Endothelial cell of umbilical vein (primary cell): ENCODE results near the gene BHMT. TPM values are rescaled to one million over a fixed set of nuclear protein-coding genes. Genes with fewer than 3 reads are reported as not detected.

Experiments used
- BruUV-seq: library from RNA; stranded (reverse); fragments of 400-500 nt; replicated peaks from 2 replicates; lab custom pipeline; 2021; lab: Mats Ljungman, UMichigan
- CTCF ChIA-PET: fragments of 300-600, 350-600 bp; sonication (Branson Sonifier 250); formaldehyde crosslinking; loops from one replicate; lab custom pipeline; 2021; ENCODE audit warnings: antibody characterized with exemption, inconsistent platforms; lab: Charles Lee
- POLR2A ChIA-PET: fragments of 300-600, 350-600 bp; sonication (Branson Sonifier 250); formaldehyde crosslinking; loops from one replicate; lab custom pipeline; 2021; ENCODE audit warnings: antibody characterized with exemption, inconsistent platforms; lab: Charles Lee
- DNase-seq: peaks from one replicate; pipeline ENCODE4 v3.0.0-alpha.2; 2011; ENCODE audit warnings: low read depth, low spot score
- FAIRE-seq: peaks from 2 replicates; lab custom pipeline; 2011; peaks lifted over from hg19 to GRCh38; lab: Jason Lieb, UNC
- H2AFZ ChIP-seq: 2 replicates; pipeline ENCODE4 v1.6.0; 2012; ENCODE audit warnings: low read depth, low read length, control low read depth, inconsistent platforms
- H3K27ac ChIP-seq: 2 replicates; pipeline ENCODE4 v1.5.1; 2011; ENCODE audit warnings: low read depth, mild to moderate bottlenecking, control low read depth, low read length, moderate library complexity; ENCODE audit not compliant: insufficient read depth
- H3K27me3 ChIP-seq, 2 experiments: 2 replicates each; pipeline versions ENCODE4 v1.6.0 to v1.6.1; 2011; ENCODE audit warnings: low read length in 2 of 2, mixed read lengths in 1 of 2; ENCODE audit not compliant: control insufficient read depth in 2 of 2, insufficient read depth in 2 of 2
- H3K36me3 ChIP-seq, 2 experiments: 2 replicates in 1 of 2; 3 replicates in 1 of 2; pipeline ENCODE4 v1.5.1; 2011; ENCODE audit warnings: low read length in 2 of 2, mild to moderate bottlenecking in 1 of 2, moderate library complexity in 1 of 2; ENCODE audit not compliant: control insufficient read depth in 2 of 2, insufficient read depth in 2 of 2; ENCODE audit errors: extremely low read depth in 1 of 2
- H3K4me1 ChIP-seq: 3 replicates; pipeline ENCODE4 v1.5.1; 2011; ENCODE audit warnings: mild to moderate bottlenecking, low read length; ENCODE audit not compliant: control insufficient read depth, insufficient read depth; ENCODE audit errors: extremely low read depth
- H3K4me2 ChIP-seq: 2 replicates; pipeline ENCODE4 v1.6.1; 2011; ENCODE audit warnings: low read length, control low read depth, mixed read lengths; ENCODE audit not compliant: insufficient read depth
- H3K4me3 ChIP-seq, 3 experiments: fragments of 200-600 bp in 1 of 3; sonication (generic), shearing (Covaris generic) in 1 of 3; replicated peaks in 1 of 3; 2 replicates each; pipeline ENCODE4 v1.5.1; 2011 to 2016; ENCODE audit warnings: control low read depth in 3 of 3, low read length in 3 of 3, mild to moderate bottlenecking in 2 of 3, inconsistent platforms in 1 of 3, low read depth in 1 of 3, moderate library complexity in 1 of 3; ENCODE audit not compliant: insufficient read depth in 1 of 3
- H3K79me2 ChIP-seq: 2 replicates; pipeline ENCODE4 v1.6.0; 2012; ENCODE audit warnings: low read length, inconsistent platforms; ENCODE audit not compliant: control insufficient read depth, insufficient read depth
- H3K9ac ChIP-seq: replicated peaks from 2 replicates; pipeline ENCODE3; 2011; ENCODE audit warnings: low read length, control low read depth; ENCODE audit not compliant: insufficient read depth; ENCODE audit errors: extremely low read depth
- H3K9me1 ChIP-seq: replicated peaks from 3 replicates; pipeline ENCODE4 v1.6.0; 2011; ENCODE audit warnings: mild to moderate bottlenecking, low read length; ENCODE audit not compliant: control insufficient read depth, insufficient read depth; ENCODE audit errors: extremely low read depth
- H3K9me3 ChIP-seq: replicated peaks from 2 replicates; pipeline ENCODE4 v1.5.1; 2012; ENCODE audit warnings: low read length, inconsistent platforms; ENCODE audit not compliant: control insufficient read depth, insufficient read depth
- H4K20me1 ChIP-seq: replicated peaks from 2 replicates; pipeline ENCODE3; 2011; ENCODE audit warnings: mild to moderate bottlenecking, low read length; ENCODE audit not compliant: control insufficient read depth, insufficient read depth; ENCODE audit errors: extremely low read depth
- EZH2 ChIP-seq: IDR thresholded peaks from 2 replicates; pipeline ENCODE4 v1.6.1; 2012; ENCODE audit warnings: borderline replicate concordance, low read depth, mild to moderate bottlenecking, moderate library complexity, low read length, inconsistent platforms; ENCODE audit not compliant: severe bottlenecking
- FOS ChIP-seq: IDR thresholded peaks from 2 replicates; pipeline ENCODE4 v1.6.1; 2011; ENCODE audit warnings: mild to moderate bottlenecking, low read length, moderate library complexity, borderline replicate concordance; ENCODE audit not compliant: insufficient read depth
- GATA2 ChIP-seq: IDR thresholded peaks from 2 replicates; pipeline ENCODE4 v1.7.0; 2011; ENCODE audit warnings: low read depth, mild to moderate bottlenecking, moderate library complexity, mixed read lengths, low read length; ENCODE audit not compliant: insufficient read length, insufficient read depth
- JUN ChIP-seq: IDR thresholded peaks from 2 replicates; pipeline ENCODE4 v1.6.1; 2011; ENCODE audit warnings: borderline replicate concordance, low read depth; ENCODE audit not compliant: insufficient read length, insufficient read depth
- MAX ChIP-seq: IDR thresholded peaks from 2 replicates; pipeline ENCODE4 v1.6.1; 2011; ENCODE audit not compliant: insufficient read depth, insufficient read length
- MYC ChIP-seq: IDR thresholded peaks from one replicate; pipeline ENCODE4 v1.6.1; 2011; ENCODE audit warnings: mild to moderate bottlenecking, low read depth, low read length
- POLR2A ChIP-seq: IDR thresholded peaks from 2 replicates; pipeline ENCODE4 v1.6.1; 2012; ENCODE audit warnings: low read depth, mild to moderate bottlenecking, control low read depth, low read length
- POLR2AphosphoS5 ChIP-seq: IDR thresholded peaks from 2 replicates; pipeline ENCODE4 v1.6.1; 2012; ENCODE audit warnings: low read depth, mild to moderate bottlenecking, control low read depth, low read length, moderate library complexity; ENCODE audit not compliant: insufficient read depth
- dilution Hi-C: fragments of 300-500 bp; cut with MboI; formaldehyde crosslinking; loops from one replicate; pipeline ENCODE4 v1.15.0; 2019; ENCODE audit warnings: low sequenced_read_pairs; ENCODE audit not compliant: extremely low pct_ligation_motif_present
- intact Hi-C: fragments of 100-400 bp; cut with micrococcal nuclease; formaldehyde crosslinking; loops from one replicate; pipeline ENCODE4 v1.10.0; 2022
- polyA plus RNA-seq, 4 experiments: library from polyadenylated mRNA; depleted of rRNA in 3 of 4; stranded (reverse) in 3 of 4; unstranded in 1 of 4; fragments of >200 nt; gene quantifications; 2 replicates each; pipeline versions ENCODE4 v1.2.1 to v1.2.3, GENCODE V29; 2011 to 2012; ENCODE audit warnings: missing spikeins in 1 of 4
- total RNA-seq: library from RNA; stranded (reverse); gene quantifications from 2 replicates; pipeline ENCODE4 v1.2.3, GENCODE V29; 2021
- TF ChIP-seq, protein P1 (sequence below), 2 donors: IDR thresholded peaks; 1 replicate in 1 of 2; 2 replicates in 1 of 2; pipeline ENCODE4 v1.5.1; 2011; ENCODE audit warnings: low read length in 2 of 2, mild to moderate bottlenecking in 2 of 2, moderate library complexity in 2 of 2, control low read depth in 1 of 2, inconsistent platforms in 1 of 2, low read depth in 1 of 2; ENCODE audit not compliant: insufficient read depth in 1 of 2; ENCODE audit errors: extremely low read depth in 1 of 2

The BHMT gene
- total and polyA plus RNA-seq, 2 donors (not counting 3 experiments of a cell fraction or from before 2014, with no cell fraction given): not detected

DNA sequence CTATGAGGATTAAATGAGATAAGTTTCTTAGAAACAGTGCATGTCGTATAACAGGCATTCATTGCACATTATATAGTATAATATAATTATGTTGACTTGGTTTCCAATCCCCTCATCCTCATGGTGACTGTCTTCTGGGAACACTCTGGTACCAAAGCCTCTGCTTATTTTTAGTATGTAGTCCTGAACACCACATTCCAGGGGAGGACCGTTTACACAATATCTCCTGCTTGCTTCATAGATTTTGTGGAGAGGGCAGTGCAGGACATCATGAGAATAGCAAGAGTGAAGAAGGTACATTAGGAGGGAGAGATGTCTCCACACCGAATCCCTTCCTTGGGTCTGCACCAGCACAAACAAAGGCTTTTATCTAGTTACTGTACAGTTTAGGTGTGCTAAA lies 20.5 kb upstream of the BHMT start:
- dilution Hi-C loops (no loop called here), intact Hi-C loops (no loop called here)
- no peak overlapping the region for H3K4me2 ChIP-seq
- no peaks in the 10 kb centered on the region for H3K4me1 ChIP-seq
- no peaks in the 10 kb centered on the region for H3K36me3 ChIP-seq
- H3K27ac ChIP-seq: no peak overlapping the region
- peaks cover 2 to 3% of the 10 kb centered on the region in 2 experiments for H3K27me3 ChIP-seq
- FAIRE-seq (no peak), DNase-seq (no peak)
- CTCF ChIA-PET: no interaction called here
- POLR2A ChIA-PET: no interaction called here
- H3K79me2 ChIP-seq: no peaks in the 10 kb centered on the region
- H3K9me1 ChIP-seq: no peaks in the 10 kb centered on the region
- H3K9me3 ChIP-seq: no peaks in the 10 kb centered on the region
- no peak for TF ChIP-seq MYC
- TF ChIP-seq EZH2: no peak
- no peak for TF ChIP-seq POLR2A
- no peak for TF ChIP-seq POLR2AphosphoS5
- TF ChIP-seq MAX: no peak
- TF ChIP-seq, protein P1, sequence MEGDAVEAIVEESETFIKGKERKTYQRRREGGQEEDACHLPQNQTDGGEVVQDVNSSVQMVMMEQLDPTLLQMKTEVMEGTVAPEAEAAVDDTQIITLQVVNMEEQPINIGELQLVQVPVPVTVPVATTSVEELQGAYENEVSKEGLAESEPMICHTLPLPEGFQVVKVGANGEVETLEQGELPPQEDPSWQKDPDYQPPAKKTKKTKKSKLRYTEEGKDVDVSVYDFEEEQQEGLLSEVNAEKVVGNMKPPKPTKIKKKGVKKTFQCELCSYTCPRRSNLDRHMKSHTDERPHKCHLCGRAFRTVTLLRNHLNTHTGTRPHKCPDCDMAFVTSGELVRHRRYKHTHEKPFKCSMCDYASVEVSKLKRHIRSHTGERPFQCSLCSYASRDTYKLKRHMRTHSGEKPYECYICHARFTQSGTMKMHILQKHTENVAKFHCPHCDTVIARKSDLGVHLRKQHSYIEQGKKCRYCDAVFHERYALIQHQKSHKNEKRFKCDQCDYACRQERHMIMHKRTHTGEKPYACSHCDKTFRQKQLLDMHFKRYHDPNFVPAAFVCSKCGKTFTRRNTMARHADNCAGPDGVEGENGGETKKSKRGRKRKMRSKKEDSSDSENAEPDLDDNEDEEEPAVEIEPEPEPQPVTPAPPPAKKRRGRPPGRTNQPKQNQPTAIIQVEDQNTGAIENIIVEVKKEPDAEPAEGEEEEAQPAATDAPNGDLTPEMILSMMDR (IDR thresholded peaks at IDR 0.05; ENCODE audit: extremely low read depth in 1 of 2, insufficient read depth in 1 of 2, low read depth in 1 of 2, low read length in 2 of 2): no peak
- TF ChIP-seq JUN: no peak
- no peak for TF ChIP-seq FOS
- TF ChIP-seq GATA2: no peak
- no peak overlapping the region for H2AFZ ChIP-seq
- H3K9ac ChIP-seq: no peak overlapping the region
- BruUV-seq: no TSS peak
- no peaks in the 10 kb centered on the region for H4K20me1 ChIP-seq
- H3K4me3 ChIP-seq: no peak overlapping the region
